ENCODE results near the gene KIF3A. TPM values are rescaled to one million over a fixed set of nuclear protein-coding genes. Genes with fewer than 3 reads are reported as not detected.

Gene KIF3A
- total and polyA plus RNA-seq, 4 donors: 3.1 to 16.5 (median 9.2) TPM

DNA sequence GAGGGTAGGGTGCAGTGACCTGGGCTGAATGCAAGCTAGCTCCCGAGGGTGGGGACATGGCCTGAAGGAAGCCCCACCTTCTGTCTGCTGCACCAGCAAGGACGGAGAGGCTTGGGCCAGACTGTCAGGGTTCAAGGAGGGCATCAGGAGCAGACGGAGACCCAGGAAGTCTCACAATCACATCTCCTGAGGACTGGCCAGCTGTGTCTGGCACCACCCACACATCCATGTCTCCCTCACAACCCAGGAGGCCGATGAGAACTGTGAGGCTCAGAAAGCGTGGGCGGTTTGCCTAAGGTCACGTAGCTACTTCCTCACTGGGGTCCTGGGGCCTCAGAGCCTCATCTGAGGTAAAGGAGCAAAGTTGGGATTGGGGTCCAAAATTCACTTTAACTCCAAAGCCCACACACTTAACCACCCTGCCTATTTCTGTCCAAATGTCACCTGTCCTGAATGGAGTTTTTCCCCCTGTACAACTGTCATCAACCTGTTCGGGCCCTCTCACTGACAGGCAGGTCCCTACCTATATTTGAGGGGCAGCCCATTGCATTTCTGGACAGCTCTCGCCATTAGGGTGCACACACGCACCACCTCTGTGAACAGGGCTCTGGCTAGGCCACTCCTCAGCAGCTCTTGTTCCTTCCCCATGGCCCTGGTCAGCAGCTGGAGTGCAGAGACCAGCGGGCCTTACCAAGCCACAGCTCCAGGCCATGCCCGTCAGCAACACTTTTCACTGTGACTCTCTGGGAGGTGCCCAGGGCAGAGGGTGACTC is 75.9 kb downstream of the KIF3A start:
- Histone ChIP-seq H3K9me3 (ENCODE audit: control insufficient read depth in 4 of 4, insufficient read depth in 3 of 4, low read length in 3 of 4) (no peaks in the 10 kb centered on the region), H3K27me3 (ENCODE audit: control insufficient read depth in 3 of 3, insufficient read depth in 3 of 3, low read length in 2 of 3) (peaks cover 0 to 6% (median 4%) of the 10 kb centered on the region in 3 donors), H3K27ac (ENCODE audit: low read depth in 1 of 2, low read length in 1 of 2) (no peak overlapping the region), H3K4me1 (ENCODE audit: control insufficient read depth in 5 of 5, insufficient read depth in 5 of 5, low read length in 5 of 5) (peaks cover 0 to 17% (median 0%) of the 10 kb centered on the region in 5 donors), H3K36me3 (ENCODE audit: control insufficient read depth in 4 of 4, insufficient read depth in 4 of 4, low read length in 4 of 4) (no peaks in the 10 kb centered on the region), H3K4me3 (no peak overlapping the region), H3K9ac (ENCODE audit: insufficient read depth in 1 of 2, low read length in 2 of 2) (no peak overlapping the region)
- DNase-seq (no peak), ATAC-seq (ENCODE audit: insufficient read depth, low FRiP score) (no peak)
- WGBS, 2 donors: 85 to 86% methylated on average over 12 of the region's 12 CpGs
- TF ChIP-seq, protein P1, sequence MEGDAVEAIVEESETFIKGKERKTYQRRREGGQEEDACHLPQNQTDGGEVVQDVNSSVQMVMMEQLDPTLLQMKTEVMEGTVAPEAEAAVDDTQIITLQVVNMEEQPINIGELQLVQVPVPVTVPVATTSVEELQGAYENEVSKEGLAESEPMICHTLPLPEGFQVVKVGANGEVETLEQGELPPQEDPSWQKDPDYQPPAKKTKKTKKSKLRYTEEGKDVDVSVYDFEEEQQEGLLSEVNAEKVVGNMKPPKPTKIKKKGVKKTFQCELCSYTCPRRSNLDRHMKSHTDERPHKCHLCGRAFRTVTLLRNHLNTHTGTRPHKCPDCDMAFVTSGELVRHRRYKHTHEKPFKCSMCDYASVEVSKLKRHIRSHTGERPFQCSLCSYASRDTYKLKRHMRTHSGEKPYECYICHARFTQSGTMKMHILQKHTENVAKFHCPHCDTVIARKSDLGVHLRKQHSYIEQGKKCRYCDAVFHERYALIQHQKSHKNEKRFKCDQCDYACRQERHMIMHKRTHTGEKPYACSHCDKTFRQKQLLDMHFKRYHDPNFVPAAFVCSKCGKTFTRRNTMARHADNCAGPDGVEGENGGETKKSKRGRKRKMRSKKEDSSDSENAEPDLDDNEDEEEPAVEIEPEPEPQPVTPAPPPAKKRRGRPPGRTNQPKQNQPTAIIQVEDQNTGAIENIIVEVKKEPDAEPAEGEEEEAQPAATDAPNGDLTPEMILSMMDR (IDR thresholded peaks at IDR 0.05; ENCODE audit: control extremely low read depth, extremely low read depth): no peak

DNA sequence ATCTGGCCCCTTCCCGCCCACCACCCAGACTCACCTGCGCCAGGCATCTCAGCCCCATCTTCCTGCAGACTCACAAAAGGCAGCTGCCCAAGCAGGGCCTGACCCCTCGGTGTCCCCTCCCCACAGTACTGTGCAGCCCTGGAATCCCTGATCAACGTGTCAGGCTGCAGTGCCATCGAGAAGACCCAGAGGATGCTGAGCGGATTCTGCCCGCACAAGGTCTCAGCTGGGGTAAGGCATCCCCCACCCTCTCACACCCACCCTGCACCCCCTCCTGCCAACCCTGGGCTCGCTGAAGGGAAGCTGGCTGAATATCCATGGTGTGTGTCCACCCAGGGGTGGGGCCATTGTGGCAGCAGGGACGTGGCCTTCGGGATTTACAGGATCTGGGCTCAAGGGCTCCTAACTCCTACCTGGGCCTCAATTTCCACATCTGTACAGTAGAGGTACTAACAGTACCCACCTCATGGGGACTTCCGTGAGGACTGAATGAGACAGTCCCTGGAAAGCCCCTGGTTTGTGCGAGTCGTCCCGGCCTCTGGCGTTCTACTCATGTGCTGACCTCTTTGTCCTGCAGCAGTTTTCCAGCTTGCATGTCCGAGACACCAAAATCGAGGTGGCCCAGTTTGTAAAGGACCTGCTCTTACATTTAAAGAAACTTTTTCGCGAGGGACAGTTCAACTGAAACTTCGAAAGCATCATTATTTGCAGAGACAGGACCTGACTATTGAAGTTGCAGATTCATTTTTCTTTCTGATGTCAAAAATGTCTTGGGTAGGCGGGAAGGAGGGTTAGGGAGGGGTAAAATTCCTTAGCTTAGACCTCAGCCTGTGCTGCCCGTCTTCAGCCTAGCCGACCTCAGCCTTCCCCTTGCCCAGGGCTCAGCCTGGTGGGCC is 77.5 kb downstream of the KIF3A start:
- Histone ChIP-seq H3K36me3 (ENCODE audit: control insufficient read depth in 4 of 4, insufficient read depth in 4 of 4, low read length in 4 of 4) (no peaks in the 10 kb centered on the region), H3K27ac (ENCODE audit: low read depth in 1 of 2, low read length in 1 of 2) (no peak overlapping the region), H3K27me3 (ENCODE audit: control insufficient read depth in 3 of 3, insufficient read depth in 3 of 3, low read length in 2 of 3) (peaks cover 0 to 13% (median 11%) of the 10 kb centered on the region in 3 donors), H3K4me1 (ENCODE audit: control insufficient read depth in 5 of 5, insufficient read depth in 5 of 5, low read length in 5 of 5) (peaks cover 0 to 24% (median 0%) of the 10 kb centered on the region in 5 donors), H3K9ac (ENCODE audit: insufficient read depth in 1 of 2, low read length in 2 of 2) (no peak overlapping the region), H3K9me3 (ENCODE audit: control insufficient read depth in 4 of 4, insufficient read depth in 3 of 4, low read length in 3 of 4) (no peaks in the 10 kb centered on the region), H3K4me3 (no peak overlapping the region)
- ATAC-seq (ENCODE audit: insufficient read depth, low FRiP score) (no peak), DNase-seq (no peak)
- TF ChIP-seq, protein P1 (IDR thresholded peaks at IDR 0.05; ENCODE audit: control extremely low read depth, extremely low read depth): no peak
- 92 to 93% methylated on average over 23 of the region's 23 CpGs for WGBS, 2 donors

GRCh38 chr5:132658381-132659302 is 78.7 kb downstream of the KIF3A start:
- Histone ChIP-seq H3K4me3 (no peak overlapping the region), H3K27me3 (ENCODE audit: control insufficient read depth in 3 of 3, insufficient read depth in 3 of 3, low read length in 2 of 3) (peaks cover 0 to 25% (median 23%) of the 10 kb centered on the region in 3 donors), H3K36me3 (ENCODE audit: control insufficient read depth in 4 of 4, insufficient read depth in 4 of 4, low read length in 4 of 4) (no peaks in the 10 kb centered on the region), H3K27ac (ENCODE audit: low read depth in 1 of 2, low read length in 1 of 2) (no peak overlapping the region), H3K9ac (ENCODE audit: insufficient read depth in 1 of 2, low read length in 2 of 2) (no peak overlapping the region), H3K9me3 (ENCODE audit: control insufficient read depth in 4 of 4, insufficient read depth in 3 of 4, low read length in 3 of 4) (no peaks in the 10 kb centered on the region), H3K4me1 (ENCODE audit: control insufficient read depth in 5 of 5, insufficient read depth in 5 of 5, low read length in 5 of 5) (peaks cover 0 to 19% (median 0%) of the 10 kb centered on the region in 5 donors)
- no peak for ATAC-seq (ENCODE audit: insufficient read depth, low FRiP score)
- WGBS, 2 donors: 89 to 94% methylated on average over 9 of the region's 9 CpGs
- DNase-seq: no peak
- TF ChIP-seq, protein P1 (IDR thresholded peaks at IDR 0.05; ENCODE audit: control extremely low read depth, extremely low read depth): no peak

Measured in lung (tissue), 12 donors.